K562 (cell line): ENCODE results near the gene ZFPM1. TPM values are rescaled to one million over a fixed set of nuclear protein-coding genes. Genes with fewer than 3 reads are reported as not detected.
A peak's percentile ranks its signal among the peaks of the same experiment; 100 is the strongest.

Source experiments
- ARNT ChIP-seq, 2 experiments: fragments of 450-650 bp; IDR thresholded peaks; 2 replicates each; pipeline ENCODE4 v1.6.1; 2016; ENCODE audit warnings: mild to moderate bottlenecking in 1 of 2
- BCLAF1 ChIP-seq, 2 experiments: fragments of 450-650 bp in 1 of 2; IDR thresholded peaks; 2 replicates each; pipeline ENCODE4 v1.6.1; 2011 to 2017; ENCODE audit warnings: low read depth in 2 of 2, antibody characterized with exemption in 1 of 2, borderline replicate concordance in 1 of 2, low read length in 1 of 2, mild to moderate bottlenecking in 1 of 2, mixed read lengths in 1 of 2; ENCODE audit not compliant: control insufficient read depth in 1 of 2
- CBX3 ChIP-seq, 2 experiments: IDR thresholded peaks; 1 replicate in 1 of 2; 2 replicates in 1 of 2; pipeline ENCODE4 v1.6.1; 2012; ENCODE audit warnings: inconsistent platforms in 2 of 2, low read length in 2 of 2, borderline replicate concordance in 1 of 2, control low read depth in 1 of 2
- CBX5 ChIP-seq: IDR thresholded peaks from 2 replicates; pipeline ENCODE4 v1.6.1; 2014; ENCODE audit warnings: low read depth, borderline replicate concordance
- CHAMP1 ChIP-seq: fragments of 450-650 bp; IDR thresholded peaks from 2 replicates; pipeline ENCODE4 v1.6.1; 2016; ENCODE audit warnings: mild to moderate bottlenecking
- CREBBP ChIP-seq: IDR thresholded peaks from one replicate; pipeline ENCODE4 v1.6.1; 2012; ENCODE audit warnings: low read depth, mild to moderate bottlenecking, control low read depth, inconsistent platforms, low read length
- DPF2 ChIP-seq: fragments of 450-650 bp; IDR thresholded peaks from 2 replicates; pipeline ENCODE4 v1.6.1; 2016
- GATA2 ChIP-seq: sonication (generic); formaldehyde crosslinking; IDR thresholded peaks from 2 replicates; pipeline ENCODE4 v1.4.0; 2020; ENCODE audit warnings: mild to moderate bottlenecking, missing genetic modification reagents
- HMG20A ChIP-seq: fragments of 450-650 bp; formaldehyde crosslinking; conservative IDR thresholded peaks from 2 replicates; pipeline ENCODE4 v1.4.0; 2020; ENCODE audit warnings: mild to moderate bottlenecking, mixed read lengths
- MCM7 ChIP-seq, 2 experiments: fragments of 450-650 bp; IDR thresholded peaks; 2 replicates each; pipeline ENCODE4 v1.6.1; 2016 to 2018
- SP2 ChIP-seq: IDR thresholded peaks from 2 replicates; pipeline ENCODE4 v1.6.1; 2011; ENCODE audit warnings: mild to moderate bottlenecking, low read depth, low read length, moderate library complexity; ENCODE audit not compliant: poor library complexity, severe bottlenecking; ENCODE audit errors: extremely low read depth
- TBL1XR1 ChIP-seq, 2 experiments: IDR thresholded peaks; 2 replicates each; pipeline ENCODE4 v1.6.1; 2012; ENCODE audit warnings: improper control_type of control experiment in 2 of 2, low read length in 2 of 2, mild to moderate bottlenecking in 1 of 2
- ZFP30 ChIP-seq: fragments of 250-450 bp; sonication (Bioruptor Pico); IDR thresholded peaks from 2 replicates; pipeline ENCODE4 v1.8.0; 2022; ENCODE audit warnings: moderate library complexity, mild to moderate bottlenecking, inconsistent platforms, borderline replicate concordance
- ZNF263 ChIP-seq: sonication (generic); formaldehyde crosslinking; IDR thresholded peaks from 2 replicates; pipeline ENCODE4 v1.8.0; 2022; ENCODE audit warnings: mild to moderate bottlenecking, missing genetic modification reagents, borderline replicate concordance
- polyA plus RNA-seq, 8 experiments: library from polyadenylated mRNA; depleted of rRNA in 4 of 8; stranded (reverse) in 5 of 8; unstranded in 3 of 8; fragments of >200 nt; fragmentation: Nextera tagmentation in 2 of 8; fragmentation: Illumina TruSeq in 1 of 8; extraction: Ambion mirVana in 2 of 8; extraction: Trizol in 1 of 8; gene quantifications; 2 replicates each; pipeline versions ENCODE4 v1.2.1 to v1.2.3, GENCODE V29; 2011 to 2014; ENCODE audit warnings: inconsistent platforms in 1 of 8, missing spikeins in 1 of 8
- total RNA-seq, 7 experiments: library from RNA; depleted of rRNA in 6 of 7; stranded (reverse); fragments of >200 nt in 6 of 7; fragmentation: Illumina TruSeq in 2 of 7; extraction: Trizol in 2 of 7; gene quantifications; 2 replicates each; pipeline versions ENCODE4 v1.2.1 to v1.2.3, GENCODE V29; 2011 to 2021; ENCODE audit warnings: low replicate concordance in 1 of 7
- TF ChIP-seq, protein P1 (sequence below): fragments of 150-350 bp; conservative IDR thresholded peaks from 2 replicates; pipeline ENCODE4 v1.6.1; 2014; ENCODE audit warnings: low read length
- TF ChIP-seq, protein P2 (sequence below): sonication (generic); formaldehyde crosslinking; IDR thresholded peaks from 2 replicates; pipeline ENCODE4 v1.8.1; 2023; ENCODE audit warnings: mild to moderate bottlenecking, missing genetic modification reagents

The ZFPM1 gene
- total and polyA plus RNA-seq, 9 of the 15 experiments (the other 6 are each of a cell fraction or from before 2014, with no cell fraction given), result 0.03 to 35.9 (median 1.4) TPM

DNA sequence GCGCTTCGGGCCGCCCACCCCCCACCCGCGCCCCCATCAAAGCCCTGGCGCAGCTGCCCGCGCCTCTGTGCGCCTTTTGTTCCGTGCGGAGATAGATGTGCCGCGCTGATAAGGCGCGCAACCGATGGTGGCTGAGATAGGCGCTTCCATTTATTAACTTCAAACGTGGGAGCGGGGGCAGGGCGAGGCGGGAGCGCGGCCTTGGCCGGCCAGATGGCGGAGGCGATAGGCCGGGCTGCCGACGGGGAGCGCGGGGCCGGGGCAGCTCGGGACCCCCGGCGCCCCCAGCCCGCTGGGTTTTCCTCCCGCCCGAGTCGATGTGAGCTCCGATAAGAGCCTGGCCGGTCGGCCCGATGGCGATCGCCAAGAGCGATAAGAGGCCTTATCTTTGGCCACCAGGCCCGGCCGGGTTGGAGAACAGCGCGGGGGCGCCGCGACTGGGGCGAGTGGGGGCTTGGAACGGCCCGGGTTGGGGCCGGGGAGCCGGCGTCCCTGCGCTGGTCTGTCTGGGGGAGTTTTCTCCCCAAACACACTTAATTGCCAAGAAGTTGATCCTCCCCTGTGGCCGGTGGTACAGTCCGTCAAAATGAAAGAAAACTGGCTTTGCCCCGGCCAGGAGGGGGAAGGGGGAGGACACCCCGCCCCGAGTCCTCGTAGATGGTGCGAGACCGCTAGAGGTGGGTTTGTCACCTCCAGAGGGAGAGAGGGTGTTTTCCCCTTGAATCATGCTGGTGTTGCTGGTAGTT is 2.7 kb downstream of the ZFPM1 start (continued):
- TF ChIP-seq HMG20A (CRISPR knock-in tag), result no peak
- no peak for TF ChIP-seq CHAMP1
- no peak for TF ChIP-seq MCM7 (IDR thresholded peaks at IDR 0.05)
- TF ChIP-seq DPF2, result peak; percentile 92
- TF ChIP-seq SP2, result no peak
- TF ChIP-seq ARNT (IDR thresholded peaks at IDR 0.05), result peak in 1 of 2 experiments; percentile 35; a peak in 1 of 4 replicates
- peak; percentile 96 for TF ChIP-seq GATA2 (CRISPR knock-in tag)
- TF ChIP-seq ZFP30, result no peak
- TF ChIP-seq CREBBP, result no peak
- peak; percentile 33; the same call in 1 of the 2 replicates for TF ChIP-seq ZNF263 (CRISPR knock-in tag)
- TF ChIP-seq CBX3 (IDR thresholded peaks at IDR 0.05; ENCODE audit: borderline replicate concordance in 1 of 2, low read length in 2 of 2), result 0 out of 3 replicates have a peak, but pooled peaks of 1 of the 2 experiments have one; percentile 7
- TF ChIP-seq CBX5, result no peak
- peak in 1 of 2 experiments; percentile 20; a peak in 2 of 4 replicates for TF ChIP-seq TBL1XR1 (IDR thresholded peaks at IDR 0.05; ENCODE audit: low read length in 2 of 2)
- TF ChIP-seq, protein P1, sequence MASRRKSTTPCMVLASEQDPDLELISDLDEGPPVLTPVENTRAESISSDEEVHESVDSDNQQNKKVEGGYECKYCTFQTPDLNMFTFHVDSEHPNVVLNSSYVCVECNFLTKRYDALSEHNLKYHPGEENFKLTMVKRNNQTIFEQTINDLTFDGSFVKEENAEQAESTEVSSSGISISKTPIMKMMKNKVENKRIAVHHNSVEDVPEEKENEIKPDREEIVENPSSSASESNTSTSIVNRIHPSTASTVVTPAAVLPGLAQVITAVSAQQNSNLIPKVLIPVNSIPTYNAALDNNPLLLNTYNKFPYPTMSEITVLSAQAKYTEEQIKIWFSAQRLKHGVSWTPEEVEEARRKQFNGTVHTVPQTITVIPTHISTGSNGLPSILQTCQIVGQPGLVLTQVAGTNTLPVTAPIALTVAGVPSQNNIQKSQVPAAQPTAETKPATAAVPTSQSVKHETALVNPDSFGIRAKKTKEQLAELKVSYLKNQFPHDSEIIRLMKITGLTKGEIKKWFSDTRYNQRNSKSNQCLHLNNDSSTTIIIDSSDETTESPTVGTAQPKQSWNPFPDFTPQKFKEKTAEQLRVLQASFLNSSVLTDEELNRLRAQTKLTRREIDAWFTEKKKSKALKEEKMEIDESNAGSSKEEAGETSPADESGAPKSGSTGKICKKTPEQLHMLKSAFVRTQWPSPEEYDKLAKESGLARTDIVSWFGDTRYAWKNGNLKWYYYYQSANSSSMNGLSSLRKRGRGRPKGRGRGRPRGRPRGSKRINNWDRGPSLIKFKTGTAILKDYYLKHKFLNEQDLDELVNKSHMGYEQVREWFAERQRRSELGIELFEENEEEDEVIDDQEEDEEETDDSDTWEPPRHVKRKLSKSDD, result no peak
- peak in 1 of 2 experiments; percentile 77; a peak in 1 of 4 replicates for TF ChIP-seq BCLAF1 (IDR thresholded peaks at IDR 0.05; ENCODE audit: borderline replicate concordance in 1 of 2, control insufficient read depth in 1 of 2, low read depth in 2 of 2, low read length in 1 of 2)
- TF ChIP-seq, protein P2, sequence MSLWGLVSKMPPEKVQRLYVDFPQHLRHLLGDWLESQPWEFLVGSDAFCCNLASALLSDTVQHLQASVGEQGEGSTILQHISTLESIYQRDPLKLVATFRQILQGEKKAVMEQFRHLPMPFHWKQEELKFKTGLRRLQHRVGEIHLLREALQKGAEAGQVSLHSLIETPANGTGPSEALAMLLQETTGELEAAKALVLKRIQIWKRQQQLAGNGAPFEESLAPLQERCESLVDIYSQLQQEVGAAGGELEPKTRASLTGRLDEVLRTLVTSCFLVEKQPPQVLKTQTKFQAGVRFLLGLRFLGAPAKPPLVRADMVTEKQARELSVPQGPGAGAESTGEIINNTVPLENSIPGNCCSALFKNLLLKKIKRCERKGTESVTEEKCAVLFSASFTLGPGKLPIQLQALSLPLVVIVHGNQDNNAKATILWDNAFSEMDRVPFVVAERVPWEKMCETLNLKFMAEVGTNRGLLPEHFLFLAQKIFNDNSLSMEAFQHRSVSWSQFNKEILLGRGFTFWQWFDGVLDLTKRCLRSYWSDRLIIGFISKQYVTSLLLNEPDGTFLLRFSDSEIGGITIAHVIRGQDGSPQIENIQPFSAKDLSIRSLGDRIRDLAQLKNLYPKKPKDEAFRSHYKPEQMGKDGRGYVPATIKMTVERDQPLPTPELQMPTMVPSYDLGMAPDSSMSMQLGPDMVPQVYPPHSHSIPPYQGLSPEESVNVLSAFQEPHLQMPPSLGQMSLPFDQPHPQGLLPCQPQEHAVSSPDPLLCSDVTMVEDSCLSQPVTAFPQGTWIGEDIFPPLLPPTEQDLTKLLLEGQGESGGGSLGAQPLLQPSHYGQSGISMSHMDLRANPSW (CRISPR knock-in tag), result no peak
